MG63 (cell line): ENCODE measurements around the gene GIT1. TPM values are rescaled to one million over a fixed set of nuclear protein-coding genes. Genes with fewer than 3 reads are reported as not detected.
A peak's percentile ranks its signal among the peaks of the same experiment; 100 is the strongest.

Experiments
- DNase-seq: peaks from one replicate; pipeline ENCODE4 v3.0.0-alpha.2; 2020
- H3K27me3 ChIP-seq: fragments of 250-450 bp; sonication (Bioruptor Pico); 2 replicates; pipeline ENCODE4 v1.5.1; 2020; ENCODE audit warnings: mild to moderate bottlenecking, moderate library complexity
- H3K36me3 ChIP-seq: fragments of 250-450 bp; sonication (Bioruptor Pico); 2 replicates; pipeline ENCODE4 v1.5.1; 2020; ENCODE audit warnings: mild to moderate bottlenecking, moderate library complexity
- H3K4me3 ChIP-seq: fragments of 250-450 bp; sonication (Bioruptor Pico); 2 replicates; pipeline ENCODE4 v1.5.1; 2020; ENCODE audit warnings: mild to moderate bottlenecking, moderate library complexity
- H3K9me3 ChIP-seq: fragments of 250-450 bp; sonication (Bioruptor Pico); 2 replicates; pipeline ENCODE4 v1.5.1; 2020; ENCODE audit warnings: mild to moderate bottlenecking, moderate library complexity
- total RNA-seq: library from RNA; depleted of rRNA; stranded (reverse); fragments of >200 nt; shearing (Covaris generic); gene quantifications from 2 replicates; pipeline ENCODE4 v1.2.3, GENCODE V29; 2014; ENCODE audit warnings: low replicate concordance

Gene GIT1
- total RNA-seq, 1 experiment from 2014 or later = 36.4 TPM

GRCh38 chr17:29617481-29618271 is 28.2 kb upstream of the GIT1 start:
- Histone ChIP-seq H3K4me3 (no peak overlapping the region), H3K36me3 (no peaks in the 10 kb centered on the region), H3K9me3 (no peaks in the 10 kb centered on the region), H3K27me3 (no peaks in the 10 kb centered on the region)
- no peak for DNase-seq

- H3K9me3 ChIP-seq = no peaks in the 10 kb centered on the region
- no peaks in the 10 kb centered on the region for H3K36me3 ChIP-seq
- no peak for DNase-seq
- H3K4me3 ChIP-seq = no peak overlapping the region
- no peaks in the 10 kb centered on the region for H3K27me3 ChIP-seq
Measured at GRCh38 chr17:29617125-29617480, 27.7 kb upstream of the GIT1 start.

DNA sequence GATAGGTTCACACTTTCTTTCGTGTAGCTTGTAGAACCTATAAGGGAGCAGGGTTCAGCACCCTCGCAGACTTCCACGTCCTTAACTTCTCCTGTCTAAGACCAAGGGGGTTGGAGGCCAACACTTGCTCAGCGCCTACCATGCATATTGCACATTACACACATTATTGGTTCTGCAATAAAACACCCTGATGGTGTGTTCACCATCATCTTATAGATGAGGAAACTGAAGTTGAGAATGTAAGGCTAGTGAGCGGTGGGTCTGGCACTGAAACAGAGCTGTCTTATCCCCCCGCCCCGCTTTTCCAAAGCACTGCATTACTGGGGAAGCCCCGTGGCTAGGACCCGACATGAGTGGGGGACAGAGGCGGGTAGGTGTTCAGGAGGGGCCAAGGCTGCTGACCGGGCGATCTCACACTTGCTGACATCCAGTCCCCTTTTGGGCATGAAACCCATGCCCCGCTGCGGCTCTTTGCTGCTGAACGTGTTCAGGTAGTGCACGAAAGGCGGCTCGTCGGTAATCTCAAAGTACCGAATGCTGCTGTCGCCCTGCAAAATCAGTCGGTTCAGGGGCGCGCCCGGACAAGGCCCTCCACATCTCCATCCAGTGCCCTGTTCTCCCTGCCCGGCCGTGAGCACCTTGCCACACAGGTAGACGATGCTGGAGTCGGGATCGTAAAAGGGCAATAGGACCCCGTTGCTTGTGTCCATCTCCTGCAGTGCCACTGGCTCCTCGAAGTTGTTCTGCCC is 27.0 kb upstream of the GIT1 start:
- H3K27me3 ChIP-seq = no peaks in the 10 kb centered on the region
- H3K4me3 ChIP-seq = no peak overlapping the region
- H3K36me3 ChIP-seq = no peaks in the 10 kb centered on the region
- no peak for DNase-seq
- H3K9me3 ChIP-seq = no peaks in the 10 kb centered on the region

GRCh38 chr17:29615492-29616299 is 26.2 kb upstream of the GIT1 start:
- no peaks in the 10 kb centered on the region for H3K27me3 ChIP-seq
- peak overlapping the region; percentile 8; the same call in 1 of the 2 replicates for H3K4me3 ChIP-seq
- DNase-seq = peak; percentile 81
- no peaks in the 10 kb centered on the region for H3K36me3 ChIP-seq
- H3K9me3 ChIP-seq = no peaks in the 10 kb centered on the region

- Histone ChIP-seq H3K36me3 (no peaks in the 10 kb centered on the region), H3K4me3 (peak overlapping the region; percentile 8; the same call in 1 of the 2 replicates), H3K27me3 (no peaks in the 10 kb centered on the region), H3K9me3 (no peaks in the 10 kb centered on the region)
- DNase-seq = no peak
Measured at GRCh38 chr17:29615048-29615385, 25.6 kb upstream of the GIT1 start.

DNA sequence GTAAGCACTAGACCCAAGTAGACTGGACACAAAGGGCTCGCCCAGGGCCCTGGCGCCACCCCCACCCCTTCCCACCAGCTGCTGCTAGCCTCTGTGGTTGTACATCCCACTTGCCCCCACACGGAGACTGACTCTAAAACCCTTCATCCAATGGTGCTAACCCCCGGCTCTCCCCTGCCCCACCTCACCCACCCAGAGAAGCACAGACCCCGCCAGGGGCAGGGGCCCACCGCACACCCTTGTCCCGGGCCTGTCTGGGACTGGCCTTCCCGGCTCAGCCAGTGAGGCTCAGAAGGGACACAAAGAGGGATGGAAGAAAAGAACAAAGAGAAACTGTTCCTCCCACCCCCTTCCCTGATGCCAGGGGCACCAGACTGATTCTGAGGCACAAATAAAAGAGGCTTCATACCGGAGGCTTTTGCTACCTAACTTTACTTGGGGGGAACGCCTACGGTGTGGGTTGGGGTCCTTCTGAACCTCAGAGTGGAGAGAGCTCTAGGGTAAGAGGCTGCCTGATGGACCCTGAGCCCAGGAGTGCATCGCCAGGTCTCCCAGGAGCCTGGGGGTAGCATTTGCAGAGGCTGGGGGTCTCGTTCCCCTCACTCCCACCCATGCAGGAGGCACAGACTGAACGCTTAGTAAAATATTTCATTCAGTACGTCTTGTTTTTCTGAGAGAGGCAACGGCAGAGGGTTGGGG is 25.1 kb upstream of the GIT1 start:
- Histone ChIP-seq H3K36me3 (no peaks in the 10 kb centered on the region), H3K4me3 (no peak overlapping the region), H3K9me3 (no peaks in the 10 kb centered on the region)

DNA sequence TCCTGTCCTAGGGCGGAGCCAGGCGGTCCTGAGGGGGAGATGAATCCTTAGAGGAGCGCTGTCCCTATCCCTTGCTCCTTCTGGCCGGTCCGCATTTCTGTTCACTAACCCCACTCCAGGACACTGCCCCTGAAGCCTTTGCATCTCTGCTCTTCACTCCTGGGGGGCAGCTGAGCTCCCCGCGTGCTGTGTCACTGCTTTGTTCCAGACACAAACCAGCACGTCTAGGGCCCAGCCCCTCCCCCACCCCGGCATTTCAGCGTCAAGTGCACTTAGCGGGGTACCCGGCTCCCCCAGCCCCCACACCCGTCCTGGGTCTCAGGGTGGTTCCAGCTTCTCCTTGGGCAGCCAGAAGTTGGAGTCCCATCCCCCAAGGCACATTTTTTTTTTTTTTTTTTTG is 24.4 kb upstream of the GIT1 start:
- Histone ChIP-seq H3K4me3 (no peak overlapping the region), H3K36me3 (no peaks in the 10 kb centered on the region), H3K27me3 (no peaks in the 10 kb centered on the region), H3K9me3 (no peaks in the 10 kb centered on the region)
- no peak for DNase-seq

More for the DNA sequence above, 25.1 kb upstream of the GIT1 start:
- H3K27me3 ChIP-seq = no peaks in the 10 kb centered on the region
- DNase-seq = no peak

- DNase-seq = no peak
- H3K9me3 ChIP-seq = no peaks in the 10 kb centered on the region
- H3K36me3 ChIP-seq = no peaks in the 10 kb centered on the region
- H3K4me3 ChIP-seq = no peak overlapping the region
- H3K27me3 ChIP-seq = no peaks in the 10 kb centered on the region
Measured at GRCh38 chr17:29613352-29613837, 23.9 kb upstream of the GIT1 start.

DNA sequence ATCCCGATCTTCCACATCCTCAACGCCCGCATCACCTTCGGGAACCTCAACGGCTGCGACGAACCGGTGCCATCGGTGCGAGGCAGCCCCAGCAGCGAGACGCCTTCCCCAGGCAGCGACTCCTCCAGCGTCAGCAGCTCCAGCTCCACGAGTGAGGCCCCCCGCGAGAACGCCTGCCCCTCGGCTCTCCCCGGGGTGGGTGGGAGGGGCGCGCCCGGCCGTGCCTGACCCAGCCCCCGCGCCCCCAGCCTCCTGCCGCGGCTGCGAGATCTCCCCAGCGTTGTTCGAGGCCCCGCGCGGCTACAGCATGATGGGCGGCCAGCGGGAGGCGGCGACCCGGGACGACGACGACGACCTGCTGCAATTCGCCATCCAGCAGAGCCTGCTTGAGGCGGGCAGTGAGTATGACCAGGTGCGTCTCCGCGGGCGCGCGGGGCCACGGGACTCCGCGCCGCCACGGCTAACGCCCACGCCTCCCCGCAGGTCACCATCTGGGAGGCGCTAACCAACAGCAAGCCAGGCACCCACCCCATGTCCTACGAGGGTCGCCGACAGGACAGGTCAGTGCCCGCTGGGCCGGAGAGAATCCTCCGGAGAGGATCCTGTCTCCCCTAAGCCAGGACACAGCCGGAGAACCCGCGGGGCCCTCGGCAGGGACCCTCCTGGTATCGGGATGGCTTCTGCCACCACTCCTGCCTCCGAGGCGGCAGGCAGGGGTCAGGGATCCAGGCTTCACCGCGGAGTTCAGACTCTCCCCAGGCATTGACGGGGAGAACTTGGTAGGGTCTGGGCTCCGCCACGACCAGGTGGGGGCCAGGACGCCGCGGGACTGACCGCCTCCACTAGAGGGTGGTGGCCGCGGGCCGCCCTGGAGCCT is 23.2 kb upstream of the GIT1 start:
- no peak for DNase-seq
- Histone ChIP-seq H3K36me3 (no peaks in the 10 kb centered on the region), H3K4me3 (no peak overlapping the region), H3K9me3 (no peaks in the 10 kb centered on the region), H3K27me3 (no peaks in the 10 kb centered on the region)

GRCh38 chr17:29612094-29612403 is 22.6 kb upstream of the GIT1 start:
- DNase-seq = no peak
- Histone ChIP-seq H3K36me3 (no peaks in the 10 kb centered on the region), H3K4me3 (no peak overlapping the region)

GRCh38 chr17:29611351-29612093 is 22.1 kb upstream of the GIT1 start:
- Histone ChIP-seq H3K36me3 (no peaks in the 10 kb centered on the region), H3K4me3 (no peak overlapping the region), H3K27me3 (no peaks in the 10 kb centered on the region), H3K9me3 (no peaks in the 10 kb centered on the region)
- DNase-seq = no peak

More at GRCh38 chr17:29612094-29612403, 22.6 kb upstream of the GIT1 start:
- Histone ChIP-seq H3K9me3 (no peaks in the 10 kb centered on the region), H3K27me3 (no peaks in the 10 kb centered on the region)

GRCh38 chr17:29610395-29610794 is 20.9 kb upstream of the GIT1 start:
- DNase-seq = no peak
- Histone ChIP-seq H3K36me3 (no peaks in the 10 kb centered on the region), H3K27me3 (no peaks in the 10 kb centered on the region), H3K9me3 (no peaks in the 10 kb centered on the region), H3K4me3 (no peak overlapping the region)

DNA sequence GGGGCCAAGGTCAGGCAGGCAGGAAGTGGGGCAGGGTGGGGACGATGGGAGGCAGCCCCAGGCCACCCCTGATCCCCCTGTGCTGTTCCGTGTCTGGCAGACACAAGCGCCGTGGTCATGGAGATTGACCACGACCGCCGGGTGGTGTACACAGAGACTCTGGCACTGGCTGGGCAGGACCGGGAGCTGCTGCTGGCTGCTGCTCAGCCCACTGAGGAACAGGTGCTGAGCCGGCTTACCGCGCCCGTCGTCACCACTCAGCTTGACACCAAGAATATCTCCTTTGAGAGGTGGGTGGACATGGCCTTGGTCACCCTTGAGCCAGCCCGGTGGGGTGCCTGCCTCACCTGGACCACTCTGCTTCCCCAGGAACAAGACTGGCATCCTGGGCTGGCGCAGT is 19.5 kb upstream of the GIT1 start:
- no peaks in the 10 kb centered on the region for H3K27me3 ChIP-seq
- H3K36me3 ChIP-seq = no peaks in the 10 kb centered on the region
- no peak for DNase-seq
- no peak overlapping the region for H3K4me3 ChIP-seq
- no peaks in the 10 kb centered on the region for H3K9me3 ChIP-seq

- no peak for DNase-seq
- Histone ChIP-seq H3K4me3 (no peak overlapping the region), H3K27me3 (no peaks in the 10 kb centered on the region), H3K36me3 (no peaks in the 10 kb centered on the region), H3K9me3 (no peaks in the 10 kb centered on the region)
Measured at GRCh38 chr17:29607557-29608195, 18.2 kb upstream of the GIT1 start.

GRCh38 chr17:29603109-29603674 is 13.7 kb upstream of the GIT1 start:
- no peaks in the 10 kb centered on the region for H3K27me3 ChIP-seq
- no peak overlapping the region for H3K4me3 ChIP-seq
- H3K9me3 ChIP-seq = no peaks in the 10 kb centered on the region
- no peak for DNase-seq
- no peaks in the 10 kb centered on the region for H3K36me3 ChIP-seq
